ENCODE data around the gene FOXK2. TPM values are rescaled to one million over a fixed set of nuclear protein-coding genes. Genes with fewer than 3 reads are reported as not detected.
A peak's percentile ranks its signal among the peaks of the same experiment; 100 is the strongest.
"Not testable (repeated sequence)": the region's sequence is repeated elsewhere in the genome, so short reads cannot be mapped to it uniquely, and the experiment has no call there.

Gene FOXK2
- total RNA-seq, 2 experiments from 2014 or later, result 76.2 to 144 TPM

GRCh38 chr17:82531431-82531881, 11.9 kb downstream of the FOXK2 start:
- peaks cover 100% of the 10 kb centered on the region for H3K79me2 ChIP-seq (ENCODE audit: insufficient read depth, low read depth, low read length)
- peaks cover 60% of the 10 kb centered on the region for H4K20me1 ChIP-seq (ENCODE audit: insufficient read depth, low read length)
- peaks cover 24% of the 10 kb centered on the region; the same call in 1 of the 2 replicates for H3K36me3 ChIP-seq (ENCODE audit: insufficient read depth, low read length)
- no TSS peak for BruUV-seq (replicated peaks)
- POLR2A ChIA-PET, result interaction anchor here (1.4 kb wide), 1 partner anchor 12 kb away, joined by 6 read pairs; no protein-coding TSS in a partner anchor
- intact Hi-C loops (cut with micrococcal nuclease; ENCODE audit: unreplicated experiment), result no loop called here
- CTCF ChIA-PET (ENCODE audit: unreplicated experiment), result no interaction called here
- no peak for DNase-seq (ENCODE audit: low spot score)
- H3K4me1 ChIP-seq (ENCODE audit: insufficient read depth, low read length, poor library complexity, severe bottlenecking), result peaks cover 67% of the 10 kb centered on the region
- H3K4me2 ChIP-seq (ENCODE audit: low read length), result peak overlapping the region; percentile 42
- peak overlapping the region; percentile 24 for H3K27ac ChIP-seq (ENCODE audit: low read depth, low read length, poor library complexity, severe bottlenecking)
- no peak for TF ChIP-seq EZH2phosphoT487 (IDR thresholded peaks at IDR 0.05; ENCODE audit: borderline replicate concordance, low read depth, low read length)
- TF ChIP-seq CTCF (conservative IDR thresholded peaks at IDR 0.05; ENCODE audit: low read length), result no peak
- no peaks in the 10 kb centered on the region for H3K9me2 ChIP-seq (ENCODE audit: insufficient read depth, low read length)
- no peak overlapping the region for H3K4me3 ChIP-seq (ENCODE audit: low read depth, low read length, poor library complexity, severe bottlenecking)
- H3K9me3 ChIP-seq (ENCODE audit: low read length), result no peaks in the 10 kb centered on the region
- H2AFZ ChIP-seq (ENCODE audit: low read length), result no peak overlapping the region

- CTCF ChIA-PET (ENCODE audit: unreplicated experiment), result no interaction called here
- H3K9me3 ChIP-seq (ENCODE audit: low read length), result no peaks in the 10 kb centered on the region
- H3K4me1 ChIP-seq (ENCODE audit: insufficient read depth, low read length, poor library complexity, severe bottlenecking), result peaks cover 72% of the 10 kb centered on the region
- no peaks in the 10 kb centered on the region for H3K9me2 ChIP-seq (ENCODE audit: insufficient read depth, low read length)
- intact Hi-C loops (cut with micrococcal nuclease; ENCODE audit: unreplicated experiment), result no loop called here
- POLR2A ChIA-PET, result interaction anchor here (1.3 kb wide), 1 partner anchor 15 kb away, joined by 3 read pairs; no protein-coding TSS in a partner anchor
- TF ChIP-seq EZH2phosphoT487 (IDR thresholded peaks at IDR 0.05; ENCODE audit: borderline replicate concordance, low read depth, low read length) (no peak), CTCF (conservative IDR thresholded peaks at IDR 0.05; ENCODE audit: low read length) (no peak)
- H3K36me3 ChIP-seq (ENCODE audit: insufficient read depth, low read length), result peaks cover 33% of the 10 kb centered on the region; the same call in 1 of the 2 replicates
- no peak for DNase-seq (ENCODE audit: low spot score)
- no peak overlapping the region for H2AFZ ChIP-seq (ENCODE audit: low read length)
- no peak overlapping the region for H3K4me3 ChIP-seq (ENCODE audit: low read depth, low read length, poor library complexity, severe bottlenecking)
- no peak overlapping the region for H3K4me2 ChIP-seq (ENCODE audit: low read length)
- BruUV-seq (replicated peaks), result no TSS peak
- H3K27ac ChIP-seq (ENCODE audit: low read depth, low read length, poor library complexity, severe bottlenecking), result no peak overlapping the region
- peaks cover 55% of the 10 kb centered on the region for H4K20me1 ChIP-seq (ENCODE audit: insufficient read depth, low read length)
- H3K79me2 ChIP-seq (ENCODE audit: insufficient read depth, low read depth, low read length), result peaks cover 100% of the 10 kb centered on the region
These were observed 14.9 kb downstream of the FOXK2 start for GRCh38 chr17:82534401-82534812.

DNA sequence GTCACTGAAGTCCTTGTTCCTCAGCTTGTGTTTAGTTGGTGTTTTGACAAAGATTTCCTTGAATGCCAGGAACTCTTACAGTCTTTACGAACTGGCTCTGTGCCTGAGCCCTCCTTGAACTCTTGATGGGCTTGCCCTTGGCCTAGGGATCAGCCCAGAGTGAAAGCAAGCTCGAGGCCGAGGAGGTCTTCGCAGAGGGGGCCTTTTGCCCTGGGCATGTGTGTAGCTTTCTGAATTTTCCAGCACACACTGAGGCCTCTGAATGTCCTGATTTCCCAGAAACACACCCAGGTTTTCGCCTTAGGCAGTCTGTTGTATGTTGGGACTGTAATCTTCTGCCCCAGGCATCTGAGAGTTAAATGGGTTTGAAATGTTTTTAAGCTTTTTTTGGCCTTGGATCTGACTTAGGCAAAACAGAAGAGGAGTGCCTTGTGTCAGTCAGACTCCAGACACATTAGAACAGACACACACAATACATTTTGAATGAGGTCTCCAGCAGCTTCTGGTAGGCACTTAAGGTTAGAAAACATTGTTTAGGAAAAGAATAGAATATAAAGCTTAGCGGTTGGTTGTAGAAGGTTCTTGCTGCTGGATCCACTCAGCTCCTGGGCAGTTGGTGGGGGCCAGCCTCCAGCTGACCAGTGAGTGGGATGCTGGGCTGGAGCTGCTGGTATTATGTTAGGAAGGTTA, 17.1 kb downstream of the FOXK2 start:
- intact Hi-C loops (cut with micrococcal nuclease; ENCODE audit: unreplicated experiment), result no loop called here
- DNase-seq (ENCODE audit: low spot score), result no peak
- H3K36me3 ChIP-seq (ENCODE audit: insufficient read depth, low read length), result peaks cover 22% of the 10 kb centered on the region; the same call in 1 of the 2 replicates
- no peaks in the 10 kb centered on the region for H3K9me3 ChIP-seq (ENCODE audit: low read length)
- no peaks in the 10 kb centered on the region for H3K9me2 ChIP-seq (ENCODE audit: insufficient read depth, low read length)
- H3K79me2 ChIP-seq (ENCODE audit: insufficient read depth, low read depth, low read length), result peaks cover 100% of the 10 kb centered on the region
- CTCF ChIA-PET (ENCODE audit: unreplicated experiment), result interaction anchor here (1.6 kb wide), 1 partner anchor 14 kb away, joined by 4 read pairs; no protein-coding TSS in a partner anchor
- peak overlapping the region; percentile 5; the same call in 1 of the 2 replicates for H3K4me2 ChIP-seq (ENCODE audit: low read length)
- no peak for TF ChIP-seq CTCF (conservative IDR thresholded peaks at IDR 0.05; ENCODE audit: low read length)
- TF ChIP-seq EZH2phosphoT487 (IDR thresholded peaks at IDR 0.05; ENCODE audit: borderline replicate concordance, low read depth, low read length), result no peak
- peak overlapping the region; percentile 22 for H3K27ac ChIP-seq (ENCODE audit: low read depth, low read length, poor library complexity, severe bottlenecking)
- BruUV-seq (replicated peaks), result TSS peak; percentile 21
- no peak overlapping the region for H3K4me3 ChIP-seq (ENCODE audit: low read depth, low read length, poor library complexity, severe bottlenecking)
- H3K4me1 ChIP-seq (ENCODE audit: insufficient read depth, low read length, poor library complexity, severe bottlenecking), result peaks cover 68% of the 10 kb centered on the region
- POLR2A ChIA-PET, result interaction anchor here (0.5 to 2.5 kb wide), 7 partner anchors 8 to 170 kb away, joined by 3 to 13 read pairs (median 3); partner anchors contain the start of gene FOXK2
- no peak overlapping the region for H2AFZ ChIP-seq (ENCODE audit: low read length)
- peaks cover 46% of the 10 kb centered on the region for H4K20me1 ChIP-seq (ENCODE audit: insufficient read depth, low read length)

GRCh38 chr17:82537228-82537627, 17.7 kb downstream of the FOXK2 start:
- Histone ChIP-seq H3K36me3 (ENCODE audit: insufficient read depth, low read length) (peaks cover 22% of the 10 kb centered on the region; the same call in 1 of the 2 replicates), H4K20me1 (ENCODE audit: insufficient read depth, low read length) (peaks cover 46% of the 10 kb centered on the region), H3K79me2 (ENCODE audit: insufficient read depth, low read depth, low read length) (peaks cover 100% of the 10 kb centered on the region), H3K4me1 (ENCODE audit: insufficient read depth, low read length, poor library complexity, severe bottlenecking) (peaks cover 66% of the 10 kb centered on the region)
- DNase-seq (ENCODE audit: low spot score); H3K9me3 ChIP-seq (ENCODE audit: low read length); H3K27ac ChIP-seq (ENCODE audit: low read depth, low read length, poor library complexity, severe bottlenecking); BruUV-seq (replicated peaks); H3K9me2 ChIP-seq (ENCODE audit: insufficient read depth, low read length); H2AFZ ChIP-seq (ENCODE audit: low read length); H3K4me2 ChIP-seq (ENCODE audit: low read length); intact Hi-C loops (cut with micrococcal nuclease; ENCODE audit: unreplicated experiment); CTCF ChIA-PET (ENCODE audit: unreplicated experiment); H3K4me3 ChIP-seq (ENCODE audit: low read depth, low read length, poor library complexity, severe bottlenecking): not testable (repeated sequence)
- POLR2A ChIA-PET, result interaction anchor here (1.2 to 2.5 kb wide), 4 partner anchors 9 to 171 kb away, joined by 3 to 13 read pairs (median 6); partner anchors contain the start of gene FOXK2
